GM12878 (cell line): Measurements from ENCODE around the gene KRTAP10-2. TPM values are rescaled to one million over a fixed set of nuclear protein-coding genes. Genes with fewer than 3 reads are reported as not detected.

Source experiments
- ATAC-seq: fragments of 200-7000 bp; cut with Tn5 transposase; 3 replicates; pipeline ENCODE4 v1.9.1; 2020; ENCODE audit warnings: mild to moderate bottlenecking, moderate library complexity
- BruUV-seq: library from RNA; stranded (reverse); fragments of 400-500 nt; replicated peaks from 2 replicates; lab custom pipeline; 2021; lab: Mats Ljungman, UMichigan
- CTCF ChIA-PET: fragments of 300-600 bp; sonication (Branson Sonifier 250); formaldehyde crosslinking; extraction: SDS; loops from one replicate; lab custom pipeline; 2021; ENCODE audit warnings: inconsistent platforms; lab: Yijun Ruan, JAX
- POLR2A ChIA-PET: fragments of 350-600 bp; formaldehyde crosslinking; extraction: SDS; loops from one replicate; lab custom pipeline; 2021; ENCODE audit warnings: inconsistent platforms; lab: Charles Lee
- RAD21 ChIA-PET: fragments of 300-600 bp; sonication (Branson Sonifier 250); formaldehyde crosslinking; loops from one replicate; lab custom pipeline; 2023; ENCODE audit warnings: antibody characterized with exemption; ENCODE audit not compliant: unreplicated experiment; lab: Charles Lee
- SMC1A ChIA-PET: fragments of 300-600 bp; sonication (Branson Sonifier 250); formaldehyde crosslinking; loops from one replicate; lab custom pipeline; 2023; ENCODE audit not compliant: unreplicated experiment, uncharacterized antibody; lab: Charles Lee
- DNase-seq: peaks from one replicate; pipeline ENCODE4 v3.0.0-alpha.2; 2011; ENCODE audit warnings: low read depth, low spot score
- FAIRE-seq: peaks from 3 replicates; lab custom pipeline; 2011; peaks lifted over from hg19 to GRCh38; lab: Jason Lieb, UNC
- H2AFZ ChIP-seq: 2 replicates; pipeline ENCODE4 v1.6.0; 2011; ENCODE audit warnings: low read depth, low read length, control low read depth; ENCODE audit not compliant: control insufficient read depth
- H3K27ac ChIP-seq: 2 replicates; pipeline ENCODE4 v1.5.1; 2011; ENCODE audit warnings: control low read depth; ENCODE audit not compliant: control insufficient read depth, insufficient read depth
- H3K27me3 ChIP-seq, 2 experiments: replicated peaks in 1 of 2; 2 replicates each; pipeline versions ENCODE4 v1.6.0 to v1.6.1; 2011; ENCODE audit warnings: low read length in 1 of 2; ENCODE audit not compliant: control insufficient read depth in 2 of 2, insufficient read depth in 2 of 2
- H3K36me3 ChIP-seq, 2 experiments: 2 replicates each; pipeline ENCODE4 v1.5.1; 2011; ENCODE audit warnings: low read length in 1 of 2; ENCODE audit not compliant: control insufficient read depth in 2 of 2, insufficient read depth in 2 of 2
- H3K4me1 ChIP-seq: 2 replicates; pipeline ENCODE4 v1.6.1; 2011; ENCODE audit warnings: mild to moderate bottlenecking, low read length, moderate library complexity, mixed read lengths; ENCODE audit not compliant: control insufficient read depth, insufficient read depth
- H3K4me2 ChIP-seq: 2 replicates; pipeline ENCODE4 v1.6.0; 2011; ENCODE audit warnings: control low read depth; ENCODE audit not compliant: control insufficient read depth, insufficient read depth
- H3K4me3 ChIP-seq: fragments of 200-600 bp; sonication (generic); 2 replicates; pipeline ENCODE4 v1.5.1; 2016
- H3K79me2 ChIP-seq: 2 replicates; pipeline ENCODE4 v1.6.0; 2011; ENCODE audit warnings: low read length; ENCODE audit not compliant: control insufficient read depth, insufficient read depth
- H3K9ac ChIP-seq: 2 replicates; pipeline ENCODE4 v1.8.0; 2011; ENCODE audit warnings: low read length, control low read depth, mixed read lengths; ENCODE audit not compliant: control insufficient read depth, insufficient read depth
- H3K9me3 ChIP-seq: replicated peaks from 3 replicates; pipeline ENCODE4 v1.5.1; 2011; ENCODE audit warnings: mild to moderate bottlenecking, low read length; ENCODE audit not compliant: control insufficient read depth, insufficient read depth
- H4K20me1 ChIP-seq: 2 replicates; pipeline ENCODE4 v1.6.0; 2011; ENCODE audit not compliant: control insufficient read depth, insufficient read depth
- CBX3 ChIP-seq: fragments of 200-600 bp; sonication (generic); IDR thresholded peaks from 2 replicates; pipeline ENCODE4 v1.6.1; 2016; ENCODE audit warnings: low read depth, borderline replicate concordance
- FOXK2 ChIP-seq: fragments of 450-650 bp; IDR thresholded peaks from 2 replicates; pipeline ENCODE4 v1.6.1; 2017; ENCODE audit warnings: mild to moderate bottlenecking, moderate library complexity
- PRDM15 ChIP-seq: fragments of 450-650 bp; formaldehyde crosslinking; IDR thresholded peaks from 2 replicates; pipeline ENCODE4 v1.4.0; 2020; ENCODE audit warnings: mild to moderate bottlenecking, moderate library complexity
- RAD21 ChIP-seq: IDR thresholded peaks from 2 replicates; pipeline ENCODE4 v1.6.1; 2011; ENCODE audit warnings: mild to moderate bottlenecking, low read depth, low read length, moderate library complexity; ENCODE audit not compliant: insufficient read depth
- USF1 ChIP-seq: IDR thresholded peaks from 2 replicates; pipeline ENCODE4 v1.6.1; 2011; ENCODE audit warnings: borderline replicate concordance, low read depth, mild to moderate bottlenecking, moderate library complexity, mixed read lengths, low read length; ENCODE audit not compliant: insufficient read depth; ENCODE audit errors: extremely low read length
- ZNF217 ChIP-seq: fragments of 450-650 bp; IDR thresholded peaks from 2 replicates; pipeline ENCODE4 v1.6.1; 2017; ENCODE audit warnings: antibody characterized with exemption, mild to moderate bottlenecking
- WGBS: methylation state at CpG from one replicate; pipeline ENCODE4 v1.1.6; 2016; ENCODE audit warnings: low lambda C conversion rate; ENCODE audit not compliant: insufficient replicate concordance, insufficient coverage; ENCODE audit errors: missing lambda C conversion rate; 5-methylcytosine and 5-hydroxymethylcytosine counted together
- in situ Hi-C: fragments of 300-500 bp; cut with MboI; formaldehyde crosslinking; loops from 9 replicates; pipeline ENCODE4 v1.14.3; 2018; ENCODE audit warnings: mixed read lengths
- intact Hi-C: fragments of 100-400 bp; cut with micrococcal nuclease; formaldehyde crosslinking; loops from one replicate; pipeline ENCODE4 v1.14.2; 2022; ENCODE audit not compliant: unreplicated experiment
- polyA plus RNA-seq, 11 experiments: library from polyadenylated mRNA; depleted of rRNA in 4 of 11; unstranded in 6 of 11; stranded (reverse) in 5 of 11; fragments of >200 nt; fragmentation: Nextera tagmentation in 4 of 11; fragmentation: Illumina TruSeq in 1 of 11; extraction: Ambion mirVana in 4 of 11; extraction: Trizol in 1 of 11; gene quantifications; 1 replicate in 1 of 11; 2 replicates in 10 of 11; pipeline versions ENCODE4 v1.2.1 to v1.2.3, GENCODE V29; 2011 to 2016; ENCODE audit warnings: inconsistent platforms in 2 of 11, missing spikeins in 2 of 11, low read depth in 1 of 11
- total RNA-seq, 4 experiments: library from RNA; depleted of rRNA in 3 of 4; stranded (reverse); fragments of >200 nt in 3 of 4; fragmentation: Illumina TruSeq in 1 of 4; extraction: Trizol in 1 of 4; gene quantifications; 2 replicates each; pipeline versions ENCODE4 v1.2.1 to v1.2.3, GENCODE V29; 2013 to 2021
- TF ChIP-seq, protein P1 (sequence below): fragments of 450-650 bp; IDR thresholded peaks from 2 replicates; pipeline ENCODE4 v1.6.1; 2017; ENCODE audit warnings: mild to moderate bottlenecking
- TF ChIP-seq, protein P2 (sequence below): fragments of 450-650 bp; formaldehyde crosslinking; IDR thresholded peaks from 2 replicates; pipeline ENCODE4 v1.5.0; 2022; ENCODE audit warnings: mild to moderate bottlenecking, missing genetic modification characterization

The KRTAP10-2 gene
- total and polyA plus RNA-seq, 10 of the 15 experiments (the other 5 are each of a cell fraction or from before 2014, with no cell fraction given), result not detected

DNA sequence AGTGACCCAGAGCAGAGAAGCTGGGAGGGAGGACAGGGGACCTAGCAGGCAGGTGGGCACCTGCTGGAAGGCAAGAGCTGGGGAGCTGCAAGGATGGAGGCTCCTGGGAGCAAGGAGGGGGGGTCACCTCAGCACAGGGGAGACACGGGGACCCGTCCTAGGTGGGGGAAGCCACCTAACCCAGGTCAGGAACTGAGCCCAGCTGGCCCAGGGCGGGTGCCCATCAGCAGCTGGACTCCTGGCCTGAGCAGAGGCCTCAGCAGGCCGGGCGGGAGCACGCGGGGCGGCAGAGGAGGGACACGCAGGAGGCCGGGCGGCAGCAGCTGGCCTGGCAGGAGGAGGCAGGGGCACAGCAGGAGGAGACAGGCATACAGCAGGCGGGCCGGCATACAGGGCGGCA is 12.3 kb downstream of the KRTAP10-2 start (continued):
- TF ChIP-seq CBX3, result no peak
- no peak for TF ChIP-seq USF1
- no peak for TF ChIP-seq PRDM15

DNA sequence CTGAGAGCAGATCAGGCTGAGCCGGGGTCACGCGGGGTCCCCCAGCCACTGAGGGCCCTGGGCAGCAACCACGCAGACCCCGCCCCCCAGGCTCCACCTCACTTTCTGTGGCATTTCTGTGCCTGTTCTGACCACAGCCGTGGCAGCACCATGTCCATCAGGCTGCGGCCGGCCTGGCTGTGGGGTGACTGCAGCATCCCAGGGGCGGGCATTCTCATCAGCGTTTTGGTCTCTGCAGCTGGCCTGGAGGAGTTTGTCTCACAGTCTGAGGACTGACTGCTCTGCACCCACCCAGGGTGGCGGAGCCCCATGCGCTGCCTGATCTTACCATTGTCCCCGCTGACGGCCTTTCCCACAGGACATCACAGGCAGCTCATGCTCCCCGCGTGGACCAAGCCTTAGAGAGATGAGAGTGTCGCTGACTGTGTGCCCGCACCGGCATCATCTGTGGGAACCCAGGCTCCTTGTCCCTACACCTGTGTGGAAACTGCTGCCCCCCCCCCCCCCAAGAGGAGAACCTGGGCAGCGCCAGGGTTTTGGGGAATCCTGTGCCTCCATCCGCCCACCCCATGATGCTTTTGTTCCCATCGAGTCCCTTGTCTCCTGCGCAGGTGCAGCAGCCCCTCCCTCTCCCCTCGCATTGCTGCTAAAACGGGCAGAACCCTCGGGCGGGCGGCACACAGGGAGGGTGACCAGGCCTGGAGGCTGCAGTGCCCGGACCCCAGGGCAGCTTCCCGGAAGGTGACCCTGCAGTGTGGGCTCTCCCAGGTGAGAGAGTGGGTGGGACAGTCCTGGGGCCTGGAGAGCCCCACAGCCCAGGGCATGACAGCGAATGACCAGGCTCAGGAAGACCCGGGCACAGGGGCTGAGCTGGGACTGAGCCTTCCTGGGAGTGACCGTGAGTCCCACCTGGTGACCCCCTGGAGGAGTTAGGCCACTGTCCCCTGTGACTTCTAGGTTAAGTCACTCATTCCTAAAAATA is 13.1 kb downstream of the KRTAP10-2 start:
- DNase-seq (no peak), FAIRE-seq (no peak), ATAC-seq (no peak)
- ChIA-PET RAD21 (no interaction called here), CTCF (no interaction called here), SMC1A (no interaction called here)
- WGBS, result 61% methylated on average over 31 of the region's 33 CpGs
- no peak overlapping the region for H3K27ac ChIP-seq
- BruUV-seq, result no TSS peak
- no peak overlapping the region for H2AFZ ChIP-seq
- no peaks in the 10 kb centered on the region for H3K36me3 ChIP-seq
- no peaks in the 10 kb centered on the region; the same call in 2 of the 3 replicates for H3K9me3 ChIP-seq
- intact Hi-C loops, result no loop called here
- TF ChIP-seq RAD21, result no peak
- no peak for TF ChIP-seq ZNF217
- no peak for TF ChIP-seq FOXK2
- TF ChIP-seq, protein P1, sequence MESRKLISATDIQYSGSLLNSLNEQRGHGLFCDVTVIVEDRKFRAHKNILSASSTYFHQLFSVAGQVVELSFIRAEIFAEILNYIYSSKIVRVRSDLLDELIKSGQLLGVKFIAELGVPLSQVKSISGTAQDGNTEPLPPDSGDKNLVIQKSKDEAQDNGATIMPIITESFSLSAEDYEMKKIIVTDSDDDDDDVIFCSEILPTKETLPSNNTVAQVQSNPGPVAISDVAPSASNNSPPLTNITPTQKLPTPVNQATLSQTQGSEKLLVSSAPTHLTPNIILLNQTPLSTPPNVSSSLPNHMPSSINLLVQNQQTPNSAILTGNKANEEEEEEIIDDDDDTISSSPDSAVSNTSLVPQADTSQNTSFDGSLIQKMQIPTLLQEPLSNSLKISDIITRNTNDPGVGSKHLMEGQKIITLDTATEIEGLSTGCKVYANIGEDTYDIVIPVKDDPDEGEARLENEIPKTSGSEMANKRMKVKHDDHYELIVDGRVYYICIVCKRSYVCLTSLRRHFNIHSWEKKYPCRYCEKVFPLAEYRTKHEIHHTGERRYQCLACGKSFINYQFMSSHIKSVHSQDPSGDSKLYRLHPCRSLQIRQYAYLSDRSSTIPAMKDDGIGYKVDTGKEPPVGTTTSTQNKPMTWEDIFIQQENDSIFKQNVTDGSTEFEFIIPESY, result no peak
- TF ChIP-seq, protein P2, sequence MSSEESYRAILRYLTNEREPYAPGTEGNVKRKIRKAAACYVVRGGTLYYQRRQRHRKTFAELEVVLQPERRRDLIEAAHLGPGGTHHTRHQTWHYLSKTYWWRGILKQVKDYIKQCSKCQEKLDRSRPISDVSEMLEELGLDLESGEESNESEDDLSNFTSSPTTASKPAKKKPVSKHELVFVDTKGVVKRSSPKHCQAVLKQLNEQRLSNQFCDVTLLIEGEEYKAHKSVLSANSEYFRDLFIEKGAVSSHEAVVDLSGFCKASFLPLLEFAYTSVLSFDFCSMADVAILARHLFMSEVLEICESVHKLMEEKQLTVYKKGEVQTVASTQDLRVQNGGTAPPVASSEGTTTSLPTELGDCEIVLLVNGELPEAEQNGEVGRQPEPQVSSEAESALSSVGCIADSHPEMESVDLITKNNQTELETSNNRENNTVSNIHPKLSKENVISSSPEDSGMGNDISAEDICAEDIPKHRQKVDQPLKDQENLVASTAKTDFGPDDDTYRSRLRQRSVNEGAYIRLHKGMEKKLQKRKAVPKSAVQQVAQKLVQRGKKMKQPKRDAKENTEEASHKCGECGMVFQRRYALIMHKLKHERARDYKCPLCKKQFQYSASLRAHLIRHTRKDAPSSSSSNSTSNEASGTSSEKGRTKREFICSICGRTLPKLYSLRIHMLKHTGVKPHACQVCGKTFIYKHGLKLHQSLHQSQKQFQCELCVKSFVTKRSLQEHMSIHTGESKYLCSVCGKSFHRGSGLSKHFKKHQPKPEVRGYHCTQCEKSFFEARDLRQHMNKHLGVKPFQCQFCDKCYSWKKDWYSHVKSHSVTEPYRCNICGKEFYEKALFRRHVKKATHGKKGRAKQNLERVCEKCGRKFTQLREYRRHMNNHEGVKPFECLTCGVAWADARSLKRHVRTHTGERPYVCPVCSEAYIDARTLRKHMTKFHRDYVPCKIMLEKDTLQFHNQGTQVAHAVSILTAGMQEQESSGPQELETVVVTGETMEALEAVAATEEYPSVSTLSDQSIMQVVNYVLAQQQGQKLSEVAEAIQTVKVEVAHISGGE (CRISPR knock-in tag), result no peak
- TF ChIP-seq, all 136 proteins: peak for 0
- H3K4me3 ChIP-seq, result no peak overlapping the region
- POLR2A ChIA-PET, result no interaction called here
- no peak overlapping the region for H3K4me2 ChIP-seq
- in situ Hi-C loops, result no loop called here
- H3K27me3 ChIP-seq, result no peaks in the 10 kb centered on the region
- no peak overlapping the region for H3K9ac ChIP-seq
- no peaks in the 10 kb centered on the region for H3K79me2 ChIP-seq
- H4K20me1 ChIP-seq, result no peaks in the 10 kb centered on the region
- no peaks in the 10 kb centered on the region for H3K4me1 ChIP-seq
